Lung (tissue), 12 donors: Measurements from ENCODE around the gene DPH7. TPM values are rescaled to one million over a fixed set of nuclear protein-coding genes. Genes with fewer than 3 reads are reported as not detected.
A peak's percentile ranks its signal among the peaks of the same experiment; 100 is the strongest.

Source experiments
- ATAC-seq: fragments of 200-7000 bp; cut with Tn5 transposase; one replicate; pipeline ENCODE4 v1.9.1; 2020; ENCODE audit warnings: moderate number of reproducible peaks; ENCODE audit not compliant: insufficient read depth, low FRiP score
- DNase-seq, 3 donors: peaks; one replicate each; pipeline ENCODE4 v3.0.0-alpha.2; 2013 to 2017
- H3K27ac ChIP-seq, 2 donors: one replicate each; pipeline ENCODE4 v1.5.1; 2013; ENCODE audit warnings: mild to moderate bottlenecking in 2 of 2, moderate library complexity in 2 of 2, control low read depth in 1 of 2, inconsistent platforms in 1 of 2, low read depth in 1 of 2, low read length in 1 of 2
- H3K27me3 ChIP-seq, 3 donors: one replicate each; pipeline ENCODE4 v1.5.1; 2013; ENCODE audit warnings: low read length in 2 of 3; ENCODE audit not compliant: control insufficient read depth in 3 of 3, insufficient read depth in 3 of 3
- H3K36me3 ChIP-seq, 4 donors: one replicate each; pipeline ENCODE4 v1.5.1; 2013; ENCODE audit warnings: low read length in 4 of 4, mild to moderate bottlenecking in 1 of 4, moderate library complexity in 1 of 4; ENCODE audit not compliant: control insufficient read depth in 4 of 4, insufficient read depth in 4 of 4
- H3K4me1 ChIP-seq, 5 donors: one replicate each; pipeline ENCODE4 v1.5.1; 2013; ENCODE audit warnings: low read length in 5 of 5, mild to moderate bottlenecking in 2 of 5, moderate library complexity in 1 of 5; ENCODE audit not compliant: control insufficient read depth in 5 of 5, insufficient read depth in 5 of 5
- H3K4me3 ChIP-seq: one replicate; pipeline ENCODE4 v1.5.1; 2013; ENCODE audit warnings: mild to moderate bottlenecking, control low read depth, moderate library complexity
- H3K9ac ChIP-seq, 2 donors: one replicate each; pipeline ENCODE4 v1.5.1; 2013; ENCODE audit warnings: low read length in 2 of 2, control low read depth in 1 of 2; ENCODE audit not compliant: insufficient read depth in 1 of 2
- H3K9me3 ChIP-seq, 4 donors: one replicate each; pipeline ENCODE4 v1.5.1; 2013; ENCODE audit warnings: low read length in 3 of 4, mild to moderate bottlenecking in 1 of 4, moderate library complexity in 1 of 4; ENCODE audit not compliant: control insufficient read depth in 4 of 4, insufficient read depth in 3 of 4
- CTCF ChIP-seq: IDR thresholded peaks from 2 replicates; pipeline ENCODE4 v1.5.1; 2012; ENCODE audit warnings: mild to moderate bottlenecking; ENCODE audit errors: control extremely low read depth, extremely low read depth
- WGBS, 2 donors: extraction: QIAGEN DNeasy Blood & Tissue Kit; methylation state at CpG; one replicate each; pipeline ENCODE4 v1.1.7; 2013; 5-methylcytosine and 5-hydroxymethylcytosine counted together
- polyA plus RNA-seq, 2 donors: library from polyadenylated mRNA; stranded (reverse); fragments of 200-250 nt; gene quantifications; one replicate each; pipeline ENCODE4 v1.2.1, GENCODE V29; 2013
- total RNA-seq, 2 donors: library from RNA; depleted of rRNA in 1 of 2; stranded (reverse); fragments of >200 nt in 1 of 2; gene quantifications; one replicate each; pipeline ENCODE4 v1.2.1, GENCODE V29; 2014 to 2021
- donor health status: control.
- donor health status: control.
- donor health status: Bipolar disorder and iron deficiency.
- donor health status: healthy.
- donor health status: DM: yes; HTN: yes; CAD: no.

DPH7 gene
- total and polyA plus RNA-seq, 4 donors: 23.6 to 36.5 (median 30.3) TPM

DNA sequence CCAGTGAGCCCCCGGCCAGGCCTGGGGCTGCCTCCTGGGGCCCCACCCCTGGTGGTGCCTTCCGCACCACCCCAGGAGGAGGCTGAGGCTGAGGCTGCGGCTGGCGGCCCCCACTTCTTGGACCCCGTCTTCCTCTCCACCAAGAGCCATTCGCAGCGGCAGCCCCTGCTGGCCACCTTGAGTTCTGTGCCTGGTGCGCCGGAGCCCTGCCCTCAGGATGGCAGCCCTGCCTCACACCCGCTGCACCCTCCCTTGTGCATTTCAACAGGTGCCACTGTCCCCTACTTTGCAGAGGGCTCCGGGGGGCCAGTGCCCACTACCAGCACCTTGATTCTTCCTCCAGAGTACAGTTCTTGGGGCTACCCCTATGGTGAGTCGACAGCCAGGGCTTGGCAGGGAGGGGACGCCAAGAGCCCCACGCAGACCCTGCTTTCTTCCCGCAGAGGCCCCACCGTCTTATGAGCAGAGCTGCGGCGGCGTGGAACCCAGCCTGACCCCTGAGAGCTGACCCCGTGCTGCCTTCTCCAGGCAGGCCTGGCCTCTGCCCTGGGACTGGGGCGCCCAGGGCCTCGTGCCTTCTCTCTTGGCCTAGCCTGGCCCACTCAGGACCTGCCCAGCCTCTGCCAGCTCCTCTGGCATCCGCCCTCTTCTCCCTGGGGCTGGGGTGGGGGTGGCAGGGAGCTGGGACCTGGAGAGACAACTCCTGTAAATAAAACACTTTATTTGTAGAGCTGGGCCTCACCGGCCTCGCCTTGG is 36.1 kb upstream of the DPH7 start:
- Histone ChIP-seq H3K9me3 (no peaks in the 10 kb centered on the region), H3K27me3 (no peaks in the 10 kb centered on the region), H3K27ac (peak overlapping the region in 1 of 2 donors; percentile 52), H3K9ac (no peak overlapping the region), H3K36me3 (peaks cover 0 to 27% (median 4%) of the 10 kb centered on the region in 4 donors), H3K4me1 (peaks cover 8 to 23% (median 12%) of the 10 kb centered on the region in 5 donors), H3K4me3 (no peak overlapping the region)
- TF ChIP-seq CTCF: no peak
- ATAC-seq: no peak
- DNase-seq: no peak
- WGBS, 2 donors: 93 to 95% methylated on average over 25 of the region's 25 CpGs

GRCh38 chr9:137613738-137614523 is 35.2 kb upstream of the DPH7 start:
- Histone ChIP-seq H3K27ac (peak overlapping the region in 1 of 2 donors; percentile 89), H3K4me3 (no peak overlapping the region), H3K27me3 (no peaks in the 10 kb centered on the region), H3K4me1 (peaks cover 7 to 22% (median 8%) of the 10 kb centered on the region in 5 donors), H3K9ac (no peak overlapping the region), H3K36me3 (peaks cover 0 to 27% (median 4%) of the 10 kb centered on the region in 4 donors), H3K9me3 (no peaks in the 10 kb centered on the region)
- 94 to 95% methylated on average over 27 of the region's 27 CpGs for WGBS, 2 donors
- no peak for DNase-seq
- no peak for TF ChIP-seq CTCF
- no peak for ATAC-seq

DNA sequence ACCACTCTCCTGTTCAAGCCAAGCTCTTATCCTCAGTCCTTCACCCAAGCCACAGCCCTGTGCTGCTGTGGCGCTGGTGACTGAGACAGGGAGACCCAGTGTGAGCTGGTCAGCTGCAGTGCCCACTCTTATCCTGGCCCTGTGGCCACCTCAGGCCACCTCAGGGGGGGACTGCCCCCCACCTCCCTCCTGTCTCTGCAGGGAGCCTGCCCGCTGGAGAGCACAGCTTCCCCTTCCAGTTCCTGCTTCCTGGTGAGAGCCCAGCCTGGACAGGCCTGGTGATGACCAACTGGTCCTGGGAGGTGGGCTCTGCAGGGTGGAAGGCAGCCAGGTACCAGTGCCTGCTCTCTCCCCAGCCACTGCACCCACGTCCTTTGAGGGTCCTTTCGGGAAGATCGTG is 34.5 kb upstream of the DPH7 start:
- H3K4me1 ChIP-seq: peaks cover 7 to 28% (median 8%) of the 10 kb centered on the region in 5 donors
- 84 to 87% methylated on average over 5 of the region's 5 CpGs for WGBS, 2 donors
- no peak for DNase-seq

More for the DNA sequence above, 34.5 kb upstream of the DPH7 start:
- H3K27ac ChIP-seq: peak overlapping the region in 1 of 2 donors; percentile 89
- H3K36me3 ChIP-seq: peaks cover 0 to 27% (median 4%) of the 10 kb centered on the region in 4 donors
- no peak overlapping the region for H3K4me3 ChIP-seq
- ATAC-seq: no peak
- no peaks in the 10 kb centered on the region for H3K9me3 ChIP-seq
- no peaks in the 10 kb centered on the region for H3K27me3 ChIP-seq
- TF ChIP-seq CTCF: no peak
- H3K9ac ChIP-seq: no peak overlapping the region
